Sigmoid colon (tissue), 4 donors: ENCODE measurements around the gene ERG.

Source experiments
- EP300 ChIP-seq, 4 donors: sonication (generic); formaldehyde crosslinking; IDR thresholded peaks; one replicate each; pipeline ENCODE4 v1.6.1; 2017; ENCODE audit warnings: antibody characterized with exemption in 4 of 4
- POLR2A ChIP-seq, 2 donors: fragments of 450-650 bp; IDR thresholded peaks; one replicate each; pipeline ENCODE4 v1.6.1; 2016; ENCODE audit warnings: antibody characterized with exemption in 2 of 2, mild to moderate bottlenecking in 2 of 2, moderate library complexity in 2 of 2
- POLR2AphosphoS5 ChIP-seq, 4 donors: sonication (generic); formaldehyde crosslinking; IDR thresholded peaks; one replicate each; pipeline ENCODE4 v1.6.1; 2017; ENCODE audit warnings: antibody characterized with exemption in 4 of 4
- TF ChIP-seq, protein P1 (sequence below), 4 experiments: fragments of 450-650 bp in 3 of 4; fragments of 200-600 bp in 1 of 4; IDR thresholded peaks; one replicate each; pipeline ENCODE4 v1.5.1; 2016 to 2019; ENCODE audit warnings: antibody characterized with exemption in 4 of 4, mild to moderate bottlenecking in 3 of 4, moderate library complexity in 2 of 4

DNA sequence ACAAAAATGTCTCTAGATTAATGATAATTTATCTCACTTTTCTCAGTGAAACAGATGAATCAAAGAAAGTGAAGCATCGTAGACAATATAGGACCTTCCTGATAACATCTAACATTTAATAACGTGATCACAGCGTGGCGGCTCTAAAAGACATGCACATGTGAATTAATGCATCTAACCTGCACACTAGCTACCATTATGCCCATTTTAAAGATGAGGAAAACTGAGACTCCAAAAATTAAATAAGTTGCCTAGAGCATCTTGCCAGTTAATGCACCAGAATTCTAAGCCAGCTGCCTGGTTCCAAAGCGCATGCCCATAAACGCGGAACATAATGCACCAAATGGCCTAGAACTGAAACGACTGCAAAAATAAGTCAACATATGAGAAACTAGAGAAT lies 23.5 kb downstream of the ERG start:
- TF ChIP-seq, protein P1, sequence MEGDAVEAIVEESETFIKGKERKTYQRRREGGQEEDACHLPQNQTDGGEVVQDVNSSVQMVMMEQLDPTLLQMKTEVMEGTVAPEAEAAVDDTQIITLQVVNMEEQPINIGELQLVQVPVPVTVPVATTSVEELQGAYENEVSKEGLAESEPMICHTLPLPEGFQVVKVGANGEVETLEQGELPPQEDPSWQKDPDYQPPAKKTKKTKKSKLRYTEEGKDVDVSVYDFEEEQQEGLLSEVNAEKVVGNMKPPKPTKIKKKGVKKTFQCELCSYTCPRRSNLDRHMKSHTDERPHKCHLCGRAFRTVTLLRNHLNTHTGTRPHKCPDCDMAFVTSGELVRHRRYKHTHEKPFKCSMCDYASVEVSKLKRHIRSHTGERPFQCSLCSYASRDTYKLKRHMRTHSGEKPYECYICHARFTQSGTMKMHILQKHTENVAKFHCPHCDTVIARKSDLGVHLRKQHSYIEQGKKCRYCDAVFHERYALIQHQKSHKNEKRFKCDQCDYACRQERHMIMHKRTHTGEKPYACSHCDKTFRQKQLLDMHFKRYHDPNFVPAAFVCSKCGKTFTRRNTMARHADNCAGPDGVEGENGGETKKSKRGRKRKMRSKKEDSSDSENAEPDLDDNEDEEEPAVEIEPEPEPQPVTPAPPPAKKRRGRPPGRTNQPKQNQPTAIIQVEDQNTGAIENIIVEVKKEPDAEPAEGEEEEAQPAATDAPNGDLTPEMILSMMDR (IDR thresholded peaks at IDR 0.05), result no peak
- TF ChIP-seq POLR2A (IDR thresholded peaks at IDR 0.05) (no peak), POLR2AphosphoS5 (IDR thresholded peaks at IDR 0.05) (no peak), EP300 (IDR thresholded peaks at IDR 0.05) (no peak)
